K562 (cell line): ENCODE results near the gene PALM3. TPM values are rescaled to one million over a fixed set of nuclear protein-coding genes. Genes with fewer than 3 reads are reported as not detected.

Experiments
- BRD9 ChIP-seq: fragments of 450-650 bp; IDR thresholded peaks from 2 replicates; pipeline ENCODE4 v1.6.1; 2018; ENCODE audit warnings: low read depth; ENCODE audit not compliant: partially characterized antibody
- C11orf30 ChIP-seq: fragments of 450-650 bp; IDR thresholded peaks from 2 replicates; pipeline ENCODE4 v1.6.1; 2016; ENCODE audit warnings: low read depth, mild to moderate bottlenecking
- CBFA2T3 ChIP-seq: fragments of 450-650 bp; IDR thresholded peaks from 2 replicates; pipeline ENCODE4 v1.6.1; 2017
- CEBPG ChIP-seq, 3 experiments: fragments of 200-800 bp in 1 of 3; sonication (Bioruptor generic) in 1 of 3; sonication (generic) in 1 of 3; formaldehyde crosslinking in 1 of 3; IDR thresholded peaks in 2 of 3; conservative IDR thresholded peaks in 1 of 3; 2 replicates each; pipeline versions ENCODE4 v1.6.1 to v1.8.0; 2016 to 2022; ENCODE audit warnings: missing compliant biosample characterization in 2 of 3, missing genetic modification characterization in 2 of 3, mild to moderate bottlenecking in 1 of 3, missing genetic modification reagents in 1 of 3
- CHCHD3 ChIP-seq: fragments of 250-450 bp; sonication (Bioruptor Pico); IDR thresholded peaks from 2 replicates; pipeline ENCODE4 v2.1.2; 2022; ENCODE audit warnings: mild to moderate bottlenecking
- IFI16 ChIP-seq: fragments of 250-450 bp; sonication (Bioruptor Pico); IDR thresholded peaks from 2 replicates; pipeline ENCODE4 v2.1.2; 2022; ENCODE audit warnings: mild to moderate bottlenecking, inconsistent platforms
- IRF2 ChIP-seq: sonication (generic); formaldehyde crosslinking; IDR thresholded peaks from 2 replicates; pipeline ENCODE4 v1.8.1; 2022; ENCODE audit warnings: mild to moderate bottlenecking, missing genetic modification reagents
- LEF1 ChIP-seq: fragments of 450-650 bp; IDR thresholded peaks from 2 replicates; pipeline ENCODE4 v1.6.1; 2016; ENCODE audit warnings: mild to moderate bottlenecking
- MAZ ChIP-seq, 2 experiments: fragments of 450-650 bp in 1 of 2; sonication (generic) in 1 of 2; formaldehyde crosslinking; IDR thresholded peaks in 1 of 2; conservative IDR thresholded peaks in 1 of 2; 2 replicates each; pipeline versions ENCODE4 v1.4.0 to v1.5.0; 2020; ENCODE audit warnings: mild to moderate bottlenecking in 1 of 2, missing genetic modification reagents in 1 of 2
- NCOA6 ChIP-seq: fragments of 450-650 bp; IDR thresholded peaks from 2 replicates; pipeline ENCODE4 v1.6.1; 2017; ENCODE audit warnings: mild to moderate bottlenecking
- PTTG1 ChIP-seq: fragments of 450-650 bp; IDR thresholded peaks from 2 replicates; pipeline ENCODE4 v1.6.1; 2016; ENCODE audit warnings: low read depth, mild to moderate bottlenecking, missing genetic modification characterization, missing compliant biosample characterization
- PURB ChIP-seq: sonication (generic); formaldehyde crosslinking; IDR thresholded peaks from 2 replicates; pipeline ENCODE4 v1.9.0; 2021; ENCODE audit warnings: low read depth, mild to moderate bottlenecking, missing genetic modification reagents
- RERE ChIP-seq: sonication (generic); formaldehyde crosslinking; IDR thresholded peaks from 2 replicates; pipeline ENCODE4 v1.8.0; 2023; ENCODE audit warnings: missing genetic modification reagents, mild to moderate bottlenecking, borderline replicate concordance
- SMARCA4 ChIP-seq: fragments of 450-650 bp; IDR thresholded peaks from 2 replicates; pipeline ENCODE4 v1.6.1; 2016
- TAF1 ChIP-seq: IDR thresholded peaks from 2 replicates; pipeline ENCODE4 v1.6.1; 2011; ENCODE audit warnings: mild to moderate bottlenecking, low read length, moderate library complexity; ENCODE audit not compliant: insufficient read depth, control insufficient read depth, severe bottlenecking; ENCODE audit errors: extremely low read depth
- ZNF311 ChIP-seq: fragments of 250-450 bp; sonication (Bioruptor Pico); IDR thresholded peaks from 2 replicates; pipeline ENCODE4 v1.4.0; 2020; ENCODE audit warnings: mild to moderate bottlenecking, moderate library complexity
- ZNF57 ChIP-seq: fragments of 450-650 bp; formaldehyde crosslinking; IDR thresholded peaks from 2 replicates; pipeline ENCODE4 v1.4.0; 2020; ENCODE audit warnings: mild to moderate bottlenecking, moderate library complexity
- ZNF778 ChIP-seq: fragments of 450-650 bp; formaldehyde crosslinking; IDR thresholded peaks from 2 replicates; pipeline ENCODE4 v1.4.0; 2020; ENCODE audit warnings: mild to moderate bottlenecking, moderate library complexity
- polyA plus RNA-seq, 8 experiments: library from polyadenylated mRNA; depleted of rRNA in 4 of 8; stranded (reverse) in 5 of 8; unstranded in 3 of 8; fragments of >200 nt; fragmentation: Nextera tagmentation in 2 of 8; fragmentation: Illumina TruSeq in 1 of 8; extraction: Ambion mirVana in 2 of 8; extraction: Trizol in 1 of 8; gene quantifications; 2 replicates each; pipeline versions ENCODE4 v1.2.1 to v1.2.3, GENCODE V29; 2011 to 2014; ENCODE audit warnings: inconsistent platforms in 1 of 8, missing spikeins in 1 of 8
- total RNA-seq, 7 experiments: library from RNA; depleted of rRNA in 6 of 7; stranded (reverse); fragments of >200 nt in 6 of 7; fragmentation: Illumina TruSeq in 2 of 7; extraction: Trizol in 2 of 7; gene quantifications; 2 replicates each; pipeline versions ENCODE4 v1.2.1 to v1.2.3, GENCODE V29; 2011 to 2021; ENCODE audit warnings: low replicate concordance in 1 of 7
- TF ChIP-seq, protein P1 (sequence below): fragments of 250-450 bp; sonication (Bioruptor Pico); IDR thresholded peaks from 2 replicates; pipeline ENCODE4 v1.5.0; 2021
- TF ChIP-seq, protein P2 (sequence below): sonication (generic); formaldehyde crosslinking; IDR thresholded peaks from 2 replicates; pipeline ENCODE4 v1.8.0; 2022; ENCODE audit warnings: mild to moderate bottlenecking, missing genetic modification reagents

PALM3 gene
- total and polyA plus RNA-seq, 9 of the 15 experiments (the other 6 are each of a cell fraction or from before 2014, with no cell fraction given), result 0.07 to 9.3 (median 3.3) TPM

GRCh38 chr19:14023404-14024235 lies 38.3 kb downstream of the PALM3 start (continued):
- TF ChIP-seq, protein P1, sequence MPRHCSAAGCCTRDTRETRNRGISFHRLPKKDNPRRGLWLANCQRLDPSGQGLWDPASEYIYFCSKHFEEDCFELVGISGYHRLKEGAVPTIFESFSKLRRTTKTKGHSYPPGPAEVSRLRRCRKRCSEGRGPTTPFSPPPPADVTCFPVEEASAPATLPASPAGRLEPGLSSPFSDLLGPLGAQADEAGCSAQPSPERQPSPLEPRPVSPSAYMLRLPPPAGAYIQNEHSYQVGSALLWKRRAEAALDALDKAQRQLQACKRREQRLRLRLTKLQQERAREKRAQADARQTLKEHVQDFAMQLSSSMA (CRISPR knock-in tag), result no peak
- TF ChIP-seq NCOA6, result no peak
- no peak for TF ChIP-seq ZNF778 (CRISPR knock-in tag)
- TF ChIP-seq IRF2 (CRISPR knock-in tag), result no peak
- TF ChIP-seq SMARCA4, result 0 out of 2 replicates have a peak, but pooled peaks have one; percentile 48
- no peak for TF ChIP-seq LEF1
- TF ChIP-seq PTTG1 (tag), result no peak
- TF ChIP-seq CEBPG (CRISPR knock-in tag; IDR thresholded peaks at IDR 0.05), result no peak
- TF ChIP-seq CEBPG (tag; conservative IDR thresholded peaks at IDR 0.05 in 1 of 2, IDR thresholded peaks at IDR 0.05 in 1 of 2), result no peak
- TF ChIP-seq MAZ (CRISPR knock-in tag; conservative IDR thresholded peaks at IDR 0.05 in 1 of 2, IDR thresholded peaks at IDR 0.05 in 1 of 2), result 0 out of 4 replicates have a peak, but pooled peaks of 1 of the 2 experiments have one; percentile 31
- no peak for TF ChIP-seq PURB
- TF ChIP-seq ZNF57 (CRISPR knock-in tag), result no peak
- TF ChIP-seq BRD9, result peak; percentile 23
- no peak for TF ChIP-seq RERE (CRISPR knock-in tag)
- no peak for TF ChIP-seq ZNF311 (CRISPR knock-in tag)
- TF ChIP-seq CHCHD3 (CRISPR knock-in tag), result no peak
- TF ChIP-seq C11orf30, result no peak
- TF ChIP-seq, protein P2, sequence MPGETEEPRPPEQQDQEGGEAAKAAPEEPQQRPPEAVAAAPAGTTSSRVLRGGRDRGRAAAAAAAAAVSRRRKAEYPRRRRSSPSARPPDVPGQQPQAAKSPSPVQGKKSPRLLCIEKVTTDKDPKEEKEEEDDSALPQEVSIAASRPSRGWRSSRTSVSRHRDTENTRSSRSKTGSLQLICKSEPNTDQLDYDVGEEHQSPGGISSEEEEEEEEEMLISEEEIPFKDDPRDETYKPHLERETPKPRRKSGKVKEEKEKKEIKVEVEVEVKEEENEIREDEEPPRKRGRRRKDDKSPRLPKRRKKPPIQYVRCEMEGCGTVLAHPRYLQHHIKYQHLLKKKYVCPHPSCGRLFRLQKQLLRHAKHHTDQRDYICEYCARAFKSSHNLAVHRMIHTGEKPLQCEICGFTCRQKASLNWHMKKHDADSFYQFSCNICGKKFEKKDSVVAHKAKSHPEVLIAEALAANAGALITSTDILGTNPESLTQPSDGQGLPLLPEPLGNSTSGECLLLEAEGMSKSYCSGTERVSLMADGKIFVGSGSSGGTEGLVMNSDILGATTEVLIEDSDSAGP (CRISPR knock-in tag), result no peak
- TF ChIP-seq TAF1, result no peak
- peak; percentile 25; the same call in 1 of the 2 replicates for TF ChIP-seq CBFA2T3
- no peak for TF ChIP-seq IFI16 (CRISPR knock-in tag)
